ENCODE measurements around the gene CDKAL1. TPM values are rescaled to one million over a fixed set of nuclear protein-coding genes. Genes with fewer than 3 reads are reported as not detected.
A peak's percentile ranks its signal among the peaks of the same experiment; 100 is the strongest.

Gene CDKAL1
- polyA plus RNA-seq, 2 of the 4 experiments (the other 2 are of a cell fraction), result 4.7 to 8.3 TPM

GRCh38 chr6:20563377-20563776 is 29.1 kb downstream of the CDKAL1 start:
- ATAC-seq, result no peak

GRCh38 chr6:20564269-20564668 is 30.0 kb downstream of the CDKAL1 start:
- peak in 1 of 2 experiments; percentile 6 for DNase-seq (ENCODE audit: low read depth in 1 of 2, low spot score in 1 of 2)
- CTCF ChIA-PET, result interaction anchor here (0.6 to 4.6 kb wide), 3 partner anchors 9 to 1175 kb away, joined by 3 to 43 read pairs (median 3); no protein-coding TSS in a partner anchor
- ATAC-seq, result no peak
- no peaks in the 10 kb centered on the region for H3K9me3 ChIP-seq
- H3K27ac ChIP-seq, result peak overlapping the region in 1 of 2 experiments; percentile 57; a peak in 3 of 6 replicates
- 0 out of 3 replicates have a peak overlapping the region, but pooled peaks have one; percentile 24 for H3K4me2 ChIP-seq
- TF ChIP-seq PHF8 (IDR thresholded peaks at IDR 0.05; ENCODE audit: borderline replicate concordance, low read depth), result no peak
- peak; percentile 48 for TF ChIP-seq SMC3 (IDR thresholded peaks at IDR 0.05)
- peak; percentile 47; the same call in 2 of the 3 replicates for TF ChIP-seq CTCF (IDR thresholded peaks at IDR 0.05)
- TF ChIP-seq RAD21 (conservative IDR thresholded peaks at IDR 0.05 in 1 of 2, IDR thresholded peaks at IDR 0.05 in 1 of 2), result peak; percentile 57 to 78
- no peak for TF ChIP-seq JUN (IDR thresholded peaks at IDR 0.05)
- peaks cover 11% of the 10 kb centered on the region for H3K4me1 ChIP-seq
- no peak overlapping the region for H3K4me3 ChIP-seq
- no peak for FAIRE-seq
- POLR2A ChIA-PET, result interaction anchor here (1.0 to 1.2 kb wide), 2 partner anchors 1029 to 1033 kb away, joined by 3 to 4 read pairs; partner anchors contain the start of gene SOX4

More at GRCh38 chr6:20563377-20563776, 29.1 kb downstream of the CDKAL1 start:
- POLR2A ChIA-PET, result no interaction called here
- no peak overlapping the region for H3K27ac ChIP-seq
- no peaks in the 10 kb centered on the region for H3K9me3 ChIP-seq
- WGBS (ENCODE audit: missing lambda C conversion rate), result 77% methylated on average over 2 of the region's 2 CpGs
- no peak overlapping the region for H3K4me3 ChIP-seq
- CTCF ChIA-PET, result interaction anchor here (0.6 to 4.6 kb wide), 2 partner anchors 8 to 1025 kb away, joined by 3 to 43 read pairs; no protein-coding TSS in a partner anchor
- TF ChIP-seq KDM5A (IDR thresholded peaks at IDR 0.05) (no peak), E2F6 (IDR thresholded peaks at IDR 0.05; ENCODE audit: borderline replicate concordance, low read depth) (no peak), ZFP36 (IDR thresholded peaks at IDR 0.05; ENCODE audit: borderline replicate concordance, partially characterized antibody) (no peak), NPAS2 (CRISPR knock-in tag; IDR thresholded peaks at IDR 0.05; ENCODE audit: borderline replicate concordance) (no peak), EHF (CRISPR knock-in tag; IDR thresholded peaks at IDR 0.05) (no peak), FOXS1 (CRISPR knock-in tag; IDR thresholded peaks at IDR 0.05) (no peak), RNF2 (IDR thresholded peaks at IDR 0.05; ENCODE audit: borderline replicate concordance, low read depth) (no peak)
- H3K4me1 ChIP-seq, result peaks cover 11% of the 10 kb centered on the region
- no peak for FAIRE-seq
- DNase-seq (ENCODE audit: low read depth in 1 of 2, low spot score in 1 of 2), result no peak
- no peak overlapping the region for H3K4me2 ChIP-seq

- ChIA-PET CTCF (interaction anchor here (0.7 to 4.6 kb wide), 2 partner anchors 1024 to 1174 kb away, joined by 3 to 43 read pairs; no protein-coding TSS in a partner anchor), POLR2A (interaction anchor here (1.0 to 1.2 kb wide), 2 partner anchors 1029 to 1032 kb away, joined by 3 to 4 read pairs; partner anchors contain the start of gene SOX4)
- no peak for FAIRE-seq
- no peak for DNase-seq (ENCODE audit: low read depth in 1 of 2, low spot score in 1 of 2)
- no peaks in the 10 kb centered on the region for H3K9me3 ChIP-seq
- H3K27ac ChIP-seq, result peak overlapping the region; percentile 41 to 57; a peak in 4 of 6 replicates
- no peak for ATAC-seq
- peaks cover 11% of the 10 kb centered on the region for H3K4me1 ChIP-seq
- H3K4me3 ChIP-seq, result no peak overlapping the region
- H3K4me2 ChIP-seq, result 0 out of 3 replicates have a peak overlapping the region, but pooled peaks have one; percentile 24
- WGBS (ENCODE audit: missing lambda C conversion rate), result 60% methylated on average over 2 of the region's 2 CpGs
- no peak for TF ChIP-seq HMGXB4 (CRISPR knock-in tag; IDR thresholded peaks at IDR 0.05; ENCODE audit: borderline replicate concordance)
- no peak for TF ChIP-seq ZSCAN20 (CRISPR knock-in tag; IDR thresholded peaks at IDR 0.05)
- TF ChIP-seq RARB (CRISPR knock-in tag; IDR thresholded peaks at IDR 0.05), result no peak
- TF ChIP-seq FOXS1 (CRISPR knock-in tag; IDR thresholded peaks at IDR 0.05), result no peak
- no peak for TF ChIP-seq MYC (IDR thresholded peaks at IDR 0.05; ENCODE audit: borderline replicate concordance, low read length)
- TF ChIP-seq GATA3 (IDR thresholded peaks at IDR 0.05; ENCODE audit: borderline replicate concordance), result no peak
- TF ChIP-seq PHF8 (IDR thresholded peaks at IDR 0.05; ENCODE audit: borderline replicate concordance, low read depth), result no peak
- no peak for TF ChIP-seq FOSB (CRISPR knock-in tag; IDR thresholded peaks at IDR 0.05)
- TF ChIP-seq MAFK (IDR thresholded peaks at IDR 0.05; ENCODE audit: partially characterized antibody), result no peak
- TF ChIP-seq CHD2 (IDR thresholded peaks at IDR 0.05; ENCODE audit: low read length, partially characterized antibody), result no peak
- no peak for TF ChIP-seq E2F6 (IDR thresholded peaks at IDR 0.05; ENCODE audit: borderline replicate concordance, low read depth)
- TF ChIP-seq ZFP36 (IDR thresholded peaks at IDR 0.05; ENCODE audit: borderline replicate concordance, partially characterized antibody), result no peak
- no peak for TF ChIP-seq ZNF302 (CRISPR knock-in tag; IDR thresholded peaks at IDR 0.05)
- no peak for TF ChIP-seq KDM5A (IDR thresholded peaks at IDR 0.05)
- TF ChIP-seq KDM1A (IDR thresholded peaks at IDR 0.05; ENCODE audit: low read depth), result no peak
- no peak for TF ChIP-seq NR3C1 (IDR thresholded peaks at IDR 0.05)
- TF ChIP-seq CBX8 (IDR thresholded peaks at IDR 0.05), result no peak
Measured at GRCh38 chr6:20564777-20565176, 30.5 kb downstream of the CDKAL1 start.
